GM12892 (cell line): Measurements from ENCODE around the gene HSF5.

Source experiments
- POLR2A ChIP-seq: IDR thresholded peaks from 2 replicates; pipeline ENCODE4 v1.6.1; 2011; ENCODE audit warnings: low read depth, low read length, control low read depth
- POLR2AphosphoS5 ChIP-seq: IDR thresholded peaks from 2 replicates; pipeline ENCODE4 v1.6.1; 2011; ENCODE audit warnings: low read depth, low read length, control low read depth
- TAF1 ChIP-seq: IDR thresholded peaks from 2 replicates; pipeline ENCODE4 v1.6.1; 2011; ENCODE audit warnings: low read depth, mild to moderate bottlenecking, control low read depth, low read length, borderline replicate concordance

DNA sequence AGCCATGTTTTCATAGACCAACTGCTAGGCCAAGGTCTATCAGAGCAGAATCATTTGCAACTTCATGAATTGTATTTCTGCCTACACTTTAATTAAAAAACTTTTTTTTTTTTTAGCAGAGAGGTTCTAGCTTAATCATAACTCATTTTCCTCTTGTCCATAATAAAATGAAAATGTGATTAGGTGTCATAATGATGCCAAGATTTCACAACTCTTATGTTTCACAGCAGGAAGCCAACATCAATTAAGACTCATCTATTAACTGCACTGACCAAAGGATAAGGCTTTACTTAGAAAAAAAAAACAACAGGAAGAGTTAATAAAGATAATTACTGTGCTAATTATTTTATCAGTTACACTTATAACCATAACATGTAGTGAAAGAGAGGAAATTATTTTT, 52.0 kb downstream of the HSF5 start:
- TF ChIP-seq POLR2AphosphoS5 (no peak), POLR2A (no peak), TAF1 (no peak)
